GM12891 (cell line): ENCODE measurements around the gene SLC38A10.
A peak's percentile ranks its signal among the peaks of the same experiment; 100 is the strongest.

Experiments
- DNase-seq: peaks from one replicate; pipeline ENCODE4 v3.0.0; 2011; ENCODE audit warnings: low spot score; ENCODE audit not compliant: insufficient read length
- FAIRE-seq: peaks from 2 replicates; lab custom pipeline; 2011; peaks lifted over from hg19 to GRCh38; lab: Jason Lieb, UNC
- PAX5 ChIP-seq: IDR thresholded peaks from 2 replicates; pipeline ENCODE4 v1.6.1; 2011; ENCODE audit warnings: low read length, moderate library complexity, mild to moderate bottlenecking; ENCODE audit not compliant: insufficient read depth, severe bottlenecking
- POLR2A ChIP-seq: IDR thresholded peaks from 2 replicates; pipeline ENCODE4 v1.6.1; 2011; ENCODE audit warnings: low read depth, low read length, control low read depth
- POLR2AphosphoS5 ChIP-seq: IDR thresholded peaks from 2 replicates; pipeline ENCODE4 v1.6.1; 2011; ENCODE audit warnings: low read depth, low read length, control low read depth
- POU2F2 ChIP-seq: IDR thresholded peaks from 2 replicates; pipeline ENCODE4 v1.6.1; 2011; ENCODE audit warnings: low read depth, mild to moderate bottlenecking, control low read depth, low read length, moderate library complexity
- SPI1 ChIP-seq: IDR thresholded peaks from 2 replicates; pipeline ENCODE4 v1.6.1; 2011; ENCODE audit warnings: low read depth, low read length, control low read depth
- TAF1 ChIP-seq: IDR thresholded peaks from 2 replicates; pipeline ENCODE4 v1.6.1; 2011; ENCODE audit warnings: low read depth, low read length, control low read depth

The SLC38A10 gene

GRCh38 chr17:81243333-81243664 lies 51.8 kb downstream of the SLC38A10 start:
- DNase-seq (no peak), FAIRE-seq (no peak)
- TF ChIP-seq TAF1: no peak
- no peak for TF ChIP-seq POLR2AphosphoS5
- TF ChIP-seq PAX5: no peak
- no peak for TF ChIP-seq SPI1
- no peak for TF ChIP-seq POLR2A
- no peak for TF ChIP-seq POU2F2

- TF ChIP-seq SPI1 (no peak), POLR2A (no peak), POLR2AphosphoS5 (0 out of 2 replicates have a peak, but pooled peaks have one; percentile 9), PAX5 (no peak), POU2F2 (no peak), TAF1 (no peak)
- no peak for DNase-seq
- FAIRE-seq: no peak
Measured at GRCh38 chr17:81242421-81243332, 52.4 kb downstream of the SLC38A10 start.

- peak; percentile 79 for DNase-seq
- TF ChIP-seq POLR2AphosphoS5 (peak; percentile 69; the same call in 1 of the 2 replicates), POLR2A (peak; percentile 35; the same call in 1 of the 2 replicates), TAF1 (no peak), POU2F2 (0 out of 2 replicates have a peak, but pooled peaks have one; percentile 18)
- peak; percentile 88 for FAIRE-seq
Measured at GRCh38 chr17:81241648-81242420, 53.3 kb downstream of the SLC38A10 start.

GRCh38 chr17:81241203-81241602 lies 53.9 kb downstream of the SLC38A10 start:
- FAIRE-seq: peak; percentile 13
- no peak for TF ChIP-seq POLR2A
- no peak for TF ChIP-seq TAF1
- TF ChIP-seq SPI1: no peak
- no peak for TF ChIP-seq PAX5
- TF ChIP-seq POLR2AphosphoS5: no peak
- TF ChIP-seq POU2F2: no peak
- DNase-seq: no peak

GRCh38 chr17:81240761-81241160 lies 54.3 kb downstream of the SLC38A10 start:
- FAIRE-seq (peak; percentile 35), DNase-seq (no peak)
- no peak for TF ChIP-seq TAF1
- no peak for TF ChIP-seq PAX5
- TF ChIP-seq POLR2AphosphoS5: no peak
- no peak for TF ChIP-seq POLR2A
- TF ChIP-seq SPI1: no peak
- TF ChIP-seq POU2F2: no peak

- DNase-seq (no peak), FAIRE-seq (no peak)
- no peak for TF ChIP-seq PAX5
- TF ChIP-seq TAF1: no peak
- peak; percentile 36; the same call in 1 of the 2 replicates for TF ChIP-seq POLR2A
- no peak for TF ChIP-seq POU2F2
- TF ChIP-seq POLR2AphosphoS5: 0 out of 2 replicates have a peak, but pooled peaks have one; percentile 24
Measured at GRCh38 chr17:81239714-81240555, 55.2 kb downstream of the SLC38A10 start.

GRCh38 chr17:81238815-81239713 lies 56.0 kb downstream of the SLC38A10 start, which contains the start of the genes NDUFAF8 and TEPSIN:
Gene NDUFAF8 (plus strand): TSS chr17:81239318. CDS start chr17:81239364, 46 bp downstream.
Gene TEPSIN (minus strand): TSS chr17:81239055. CDS start chr17:81239033, 22 bp downstream.
- DNase-seq (peak; percentile 100), FAIRE-seq (peak; percentile 96)
- peak; percentile 79; the same call in 1 of the 2 replicates for TF ChIP-seq POLR2A
- no peak for TF ChIP-seq SPI1
- no peak; the same call in 1 of the 2 replicates for TF ChIP-seq POU2F2
- peak; percentile 67 for TF ChIP-seq POLR2AphosphoS5
- TF ChIP-seq TAF1: peak; percentile 33; the same call in 1 of the 2 replicates
